Lower leg skin (tissue), 3 donors: Measurements from ENCODE around the gene PIAS2.

Experiments used
- CTCF ChIP-seq, 3 donors: fragments of 450-650 bp; IDR thresholded peaks; one replicate each; pipeline ENCODE4 v1.5.1; 2016; ENCODE audit warnings: antibody characterized with exemption in 3 of 3, mild to moderate bottlenecking in 3 of 3, moderate library complexity in 2 of 3
- POLR2A ChIP-seq, 2 donors: fragments of 450-650 bp; IDR thresholded peaks; one replicate each; pipeline ENCODE4 v1.6.1; 2016 to 2017; ENCODE audit warnings: antibody characterized with exemption in 2 of 2, mild to moderate bottlenecking in 1 of 2, moderate library complexity in 1 of 2

- TF ChIP-seq CTCF (IDR thresholded peaks at IDR 0.05) (no peak), POLR2A (IDR thresholded peaks at IDR 0.05) (no peak)
Observed at GRCh38 chr18:46958209-46958608, 40.9 kb upstream of the PIAS2 start.
